ENCODE measurements around the gene SEMA3A.
A peak's percentile ranks its signal among the peaks of the same experiment; 100 is the strongest.
"Not testable (repeated sequence)": the region's sequence is repeated elsewhere in the genome, so short reads cannot be mapped to it uniquely, and the experiment has no call there.

Gene SEMA3A

DNA sequence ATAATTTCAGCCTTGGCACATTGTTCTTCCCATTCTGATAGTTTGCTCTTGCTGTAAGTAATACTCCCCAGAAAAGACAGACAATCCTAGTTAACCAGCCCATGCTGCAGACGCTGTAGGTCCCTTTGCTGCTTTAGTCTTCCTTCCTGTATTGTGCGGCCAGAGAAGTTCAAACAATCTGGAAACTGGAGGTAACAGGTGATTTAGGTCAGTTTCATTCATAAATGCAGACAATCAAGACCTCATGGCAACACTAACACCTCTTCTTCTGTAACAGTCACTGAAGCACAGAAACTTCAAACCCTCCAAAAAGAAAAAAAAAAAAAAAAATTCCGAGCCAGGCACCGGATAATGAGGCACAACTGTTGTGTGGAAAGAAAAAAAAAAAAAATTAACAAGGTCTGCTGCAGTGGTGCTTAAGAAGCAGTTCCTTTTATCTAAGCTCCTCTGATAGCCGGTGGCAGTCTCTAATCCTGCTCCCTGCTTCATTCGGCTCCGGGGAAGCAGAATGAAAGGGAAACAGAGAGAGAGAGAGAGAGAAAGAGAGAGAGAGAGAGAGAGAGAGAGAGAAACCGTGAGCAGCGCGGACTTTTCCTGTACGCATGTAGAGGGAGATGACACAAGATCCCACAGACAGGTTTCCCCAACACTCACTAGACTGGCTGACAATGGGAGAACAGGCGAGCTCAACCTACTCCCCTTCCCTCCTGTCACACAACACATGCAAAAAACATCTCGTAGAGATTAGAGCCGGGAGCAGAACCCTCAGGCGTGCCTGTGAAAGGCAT, at the start of gene SEMA3A:
Gene SEMA3A (minus strand): TSS at position 306 of the 788 bp plus-strand sequence. CDS start 203 bp downstream, at position 103.
- DNase-seq (ENCODE audit: low read depth, low spot score): no peak
- Histone ChIP-seq H3K4me3 (ENCODE audit: low read length) (peak within 1 kb of the TSS; percentile 50; the same call in 1 of the 2 replicates), H3K27me3 (ENCODE audit: control insufficient read depth, insufficient read depth, low read length) (no peaks in the 10 kb centered on the region), H3K9me3 (ENCODE audit: control insufficient read depth, insufficient read depth, low read length) (no peaks in the 10 kb centered on the region), H3K27ac (ENCODE audit: low read length) (no peak within 1 kb of the TSS), H3K36me3 (ENCODE audit: control insufficient read depth, insufficient read depth, low read length) (no peaks in the 10 kb centered on the region), H3K4me1 (ENCODE audit: control insufficient read depth, insufficient read depth, low read length) (no peaks in the 10 kb centered on the region)
- WGBS (ENCODE audit: insufficient coverage, insufficient read length): no CpG with 5 or more reads among the region's 15 CpGs

DNA sequence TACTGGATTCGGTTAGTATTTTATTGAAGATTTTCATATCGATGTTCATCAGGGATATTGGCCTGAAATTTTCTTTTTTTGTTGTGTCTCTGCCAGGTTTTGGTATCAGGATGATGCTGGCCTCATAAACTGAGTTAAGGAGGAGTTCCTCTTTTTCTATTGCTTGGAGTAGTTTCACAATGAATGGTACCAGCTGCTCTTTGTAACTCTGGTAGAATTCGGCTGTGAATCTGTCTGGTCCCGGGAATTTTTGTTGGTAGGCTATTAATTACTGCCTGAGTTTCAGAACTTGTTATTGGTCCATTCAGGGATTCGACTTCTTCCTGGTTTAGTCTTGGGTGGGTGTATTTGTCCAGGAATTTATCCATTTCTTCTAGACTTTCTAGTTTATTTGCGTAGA, 48.4 kb upstream of the SEMA3A start:
- H3K4me1 ChIP-seq (ENCODE audit: control insufficient read depth, insufficient read depth, low read length); DNase-seq (ENCODE audit: low read depth, low spot score); H3K4me3 ChIP-seq (ENCODE audit: low read length): not testable (repeated sequence)

GRCh38 chr7:84238596-84238995, 44.0 kb upstream of the SEMA3A start:
- DNase-seq (ENCODE audit: low read depth, low spot score): no peak
- H3K4me1 ChIP-seq (ENCODE audit: control insufficient read depth, insufficient read depth, low read length): no peaks in the 10 kb centered on the region
- H3K9me3 ChIP-seq (ENCODE audit: control insufficient read depth, insufficient read depth, low read length): no peaks in the 10 kb centered on the region
- no peaks in the 10 kb centered on the region for H3K27me3 ChIP-seq (ENCODE audit: control insufficient read depth, insufficient read depth, low read length)
- no peaks in the 10 kb centered on the region for H3K36me3 ChIP-seq (ENCODE audit: control insufficient read depth, insufficient read depth, low read length)
- no CpG with 5 or more reads among the region's 6 CpGs for WGBS (ENCODE audit: insufficient coverage, insufficient read length)
- no peak overlapping the region for H3K4me3 ChIP-seq (ENCODE audit: low read length)
- no peak overlapping the region for H3K27ac ChIP-seq (ENCODE audit: low read length)

More for the DNA sequence above, 48.4 kb upstream of the SEMA3A start:
- WGBS (ENCODE audit: insufficient coverage, insufficient read length): no CpG with 5 or more reads among the region's 6 CpGs
- not testable (repeated sequence) for H3K27ac ChIP-seq (ENCODE audit: low read length); H3K27me3 ChIP-seq (ENCODE audit: control insufficient read depth, insufficient read depth, low read length); H3K36me3 ChIP-seq (ENCODE audit: control insufficient read depth, insufficient read depth, low read length); H3K9me3 ChIP-seq (ENCODE audit: control insufficient read depth, insufficient read depth, low read length)

DNA sequence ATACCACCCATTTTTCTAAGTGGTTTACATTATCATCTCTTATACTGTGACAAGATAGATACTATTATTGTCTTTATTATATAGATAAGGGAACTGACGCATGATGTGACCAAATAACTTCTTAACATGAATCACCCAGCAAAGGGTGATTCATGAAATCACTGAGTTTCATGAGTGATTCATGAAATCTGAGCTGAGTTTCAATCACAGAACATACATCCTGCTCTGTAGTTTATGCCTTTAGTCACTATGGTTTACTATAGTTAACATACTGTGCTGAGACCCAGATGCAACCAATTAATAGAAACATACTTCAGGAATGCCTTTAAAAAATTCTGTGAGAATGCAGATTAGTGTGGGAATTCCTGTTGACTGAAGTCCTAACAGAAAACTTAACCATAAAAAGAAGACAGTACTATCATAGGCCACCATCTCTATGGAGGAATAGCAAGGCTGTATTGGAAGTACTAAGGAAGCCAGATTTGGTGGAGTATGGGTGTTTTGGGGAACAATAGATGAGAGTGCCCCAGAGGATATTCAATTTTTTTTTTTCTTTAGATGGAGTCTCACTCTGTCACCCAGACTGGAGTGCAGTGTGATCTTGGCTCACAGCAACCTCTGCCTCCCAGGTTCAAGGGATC, 43.1 kb upstream of the SEMA3A start:
- whole genome bisulfite sequencing (ENCODE audit: insufficient coverage, insufficient read length): no CpG with 5 or more reads among the region's 1 CpG
- Histone ChIP-seq H3K4me3 (ENCODE audit: low read length) (no peak overlapping the region), H3K27ac (ENCODE audit: low read length) (no peak overlapping the region), H3K9me3 (ENCODE audit: control insufficient read depth, insufficient read depth, low read length) (no peaks in the 10 kb centered on the region), H3K27me3 (ENCODE audit: control insufficient read depth, insufficient read depth, low read length) (no peaks in the 10 kb centered on the region), H3K4me1 (ENCODE audit: control insufficient read depth, insufficient read depth, low read length) (no peaks in the 10 kb centered on the region), H3K36me3 (ENCODE audit: control insufficient read depth, insufficient read depth, low read length) (no peaks in the 10 kb centered on the region)
- no peak for DNase-seq (ENCODE audit: low read depth, low spot score)

GRCh38 chr7:84236398-84236797, 41.8 kb upstream of the SEMA3A start:
- H3K9me3 ChIP-seq (ENCODE audit: control insufficient read depth, insufficient read depth, low read length): no peaks in the 10 kb centered on the region
- H3K27me3 ChIP-seq (ENCODE audit: control insufficient read depth, insufficient read depth, low read length): no peaks in the 10 kb centered on the region
- H3K36me3 ChIP-seq (ENCODE audit: control insufficient read depth, insufficient read depth, low read length): no peaks in the 10 kb centered on the region
- no peak overlapping the region for H3K4me3 ChIP-seq (ENCODE audit: low read length)
- H3K27ac ChIP-seq (ENCODE audit: low read length): no peak overlapping the region
- DNase-seq (ENCODE audit: low read depth, low spot score): no peak
- H3K4me1 ChIP-seq (ENCODE audit: control insufficient read depth, insufficient read depth, low read length): no peaks in the 10 kb centered on the region
- no CpG with 5 or more reads among the region's 3 CpGs for WGBS (ENCODE audit: insufficient coverage, insufficient read length)

- Histone ChIP-seq H3K4me1 (ENCODE audit: control insufficient read depth, insufficient read depth, low read length) (peaks cover 2% of the 10 kb centered on the region; the same call in 1 of the 2 replicates), H3K4me3 (ENCODE audit: low read length) (no peak overlapping the region), H3K36me3 (ENCODE audit: control insufficient read depth, insufficient read depth, low read length) (no peaks in the 10 kb centered on the region), H3K27ac (ENCODE audit: low read length) (no peak overlapping the region), H3K9me3 (ENCODE audit: control insufficient read depth, insufficient read depth, low read length) (no peaks in the 10 kb centered on the region), H3K27me3 (ENCODE audit: control insufficient read depth, insufficient read depth, low read length) (no peaks in the 10 kb centered on the region)
- 100% methylated on average over 1 of the region's 1 CpG for whole genome bisulfite sequencing (ENCODE audit: insufficient coverage, insufficient read length)
- DNase-seq (ENCODE audit: low read depth, low spot score): no peak
These were observed 38.1 kb upstream of the SEMA3A start for GRCh38 chr7:84232646-84233045.

DNA sequence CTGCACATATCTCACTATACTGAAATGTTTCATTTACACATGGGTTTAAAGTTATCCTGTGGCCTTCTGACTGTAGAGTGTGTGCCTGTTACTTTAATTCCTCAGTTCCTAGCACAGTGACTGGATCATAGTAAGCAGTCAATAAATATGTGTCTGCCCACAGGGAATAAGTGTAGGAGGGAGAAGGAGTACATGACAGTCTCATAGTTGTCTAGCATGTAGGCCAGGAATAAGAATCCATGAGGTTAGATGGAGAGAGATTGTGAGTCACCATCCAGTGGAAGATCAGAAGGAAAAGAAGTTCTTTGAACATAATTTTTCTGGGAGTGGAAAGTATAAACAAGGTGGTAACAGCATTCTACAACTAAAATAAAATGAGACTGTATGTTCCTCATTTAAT, 36.6 kb upstream of the SEMA3A start:
- Histone ChIP-seq H3K27me3 (ENCODE audit: control insufficient read depth, insufficient read depth, low read length) (no peaks in the 10 kb centered on the region), H3K4me1 (ENCODE audit: control insufficient read depth, insufficient read depth, low read length) (peaks cover 2% of the 10 kb centered on the region; the same call in 1 of the 2 replicates), H3K9me3 (ENCODE audit: control insufficient read depth, insufficient read depth, low read length) (no peaks in the 10 kb centered on the region), H3K36me3 (ENCODE audit: control insufficient read depth, insufficient read depth, low read length) (no peaks in the 10 kb centered on the region), H3K4me3 (ENCODE audit: low read length) (no peak overlapping the region), H3K27ac (ENCODE audit: low read length) (no peak overlapping the region)
- DNase-seq (ENCODE audit: low read depth, low spot score): no peak

DNA sequence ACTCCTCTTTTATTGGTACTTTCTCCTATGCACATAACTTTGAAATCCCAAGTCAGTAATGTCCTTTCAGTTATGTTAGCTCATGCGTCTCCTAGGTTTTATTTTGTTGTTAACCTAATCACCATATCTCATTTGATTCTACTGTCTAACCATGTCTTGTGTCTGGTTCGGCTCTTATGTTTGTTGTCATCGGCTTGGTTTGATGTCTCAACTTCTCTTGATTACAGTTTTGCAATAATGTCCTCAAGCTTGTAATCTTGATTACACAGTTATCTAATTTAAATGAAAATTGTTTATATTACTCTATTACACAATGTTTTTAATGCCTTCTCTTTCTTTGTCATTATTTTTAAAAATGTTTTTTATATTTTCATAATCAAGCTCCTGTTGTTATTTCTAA, 35.9 kb upstream of the SEMA3A start:
- Histone ChIP-seq H3K27ac (ENCODE audit: low read length) (no peak overlapping the region), H3K4me1 (ENCODE audit: control insufficient read depth, insufficient read depth, low read length) (peaks cover 2% of the 10 kb centered on the region; the same call in 1 of the 2 replicates), H3K27me3 (ENCODE audit: control insufficient read depth, insufficient read depth, low read length) (no peaks in the 10 kb centered on the region), H3K36me3 (ENCODE audit: control insufficient read depth, insufficient read depth, low read length) (no peaks in the 10 kb centered on the region), H3K4me3 (ENCODE audit: low read length) (no peak overlapping the region), H3K9me3 (ENCODE audit: control insufficient read depth, insufficient read depth, low read length) (no peaks in the 10 kb centered on the region)
- WGBS (ENCODE audit: insufficient coverage, insufficient read length): no CpG with 5 or more reads among the region's 3 CpGs
- DNase-seq (ENCODE audit: low read depth, low spot score): no peak

DNA sequence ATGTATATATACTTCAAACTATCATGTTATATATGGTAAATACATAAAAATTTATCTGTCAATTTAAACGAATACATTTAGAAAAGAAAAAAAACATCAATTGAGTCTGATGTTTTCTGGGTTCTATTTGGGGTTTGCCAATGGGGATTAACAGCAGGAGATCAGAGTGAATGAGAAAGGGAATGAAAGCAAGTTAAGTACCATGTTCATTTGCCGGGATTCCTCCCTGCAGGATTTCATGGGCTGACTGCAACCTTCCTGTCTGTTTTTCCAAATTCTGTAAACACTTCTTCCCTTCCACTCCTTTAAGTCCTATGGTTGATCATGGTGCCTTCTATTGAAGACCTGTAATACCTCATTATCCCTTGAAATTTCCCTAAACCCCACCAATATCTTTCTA, 33.9 kb upstream of the SEMA3A start:
- peaks cover 2% of the 10 kb centered on the region; the same call in 1 of the 2 replicates for H3K4me1 ChIP-seq (ENCODE audit: control insufficient read depth, insufficient read depth, low read length)
- H3K27me3 ChIP-seq (ENCODE audit: control insufficient read depth, insufficient read depth, low read length): no peaks in the 10 kb centered on the region
- WGBS (ENCODE audit: insufficient coverage, insufficient read length): no CpG with 5 or more reads among the region's 2 CpGs
- DNase-seq (ENCODE audit: low read depth, low spot score): peak; percentile 72
- no peaks in the 10 kb centered on the region for H3K9me3 ChIP-seq (ENCODE audit: control insufficient read depth, insufficient read depth, low read length)
- H3K4me3 ChIP-seq (ENCODE audit: low read length): no peak overlapping the region
- no peak overlapping the region for H3K27ac ChIP-seq (ENCODE audit: low read length)
- H3K36me3 ChIP-seq (ENCODE audit: control insufficient read depth, insufficient read depth, low read length): no peaks in the 10 kb centered on the region

- no peak for DNase-seq (ENCODE audit: low read depth, low spot score)
- no peaks in the 10 kb centered on the region for H3K36me3 ChIP-seq (ENCODE audit: control insufficient read depth, insufficient read depth, low read length)
- WGBS (ENCODE audit: insufficient coverage, insufficient read length): no CpG with 5 or more reads among the region's 2 CpGs
- peaks cover 2% of the 10 kb centered on the region; the same call in 1 of the 2 replicates for H3K4me1 ChIP-seq (ENCODE audit: control insufficient read depth, insufficient read depth, low read length)
- H3K9me3 ChIP-seq (ENCODE audit: control insufficient read depth, insufficient read depth, low read length): no peaks in the 10 kb centered on the region
- no peak overlapping the region for H3K4me3 ChIP-seq (ENCODE audit: low read length)
- H3K27ac ChIP-seq (ENCODE audit: low read length): no peak overlapping the region
- no peaks in the 10 kb centered on the region for H3K27me3 ChIP-seq (ENCODE audit: control insufficient read depth, insufficient read depth, low read length)
These were observed 32.2 kb upstream of the SEMA3A start for GRCh38 chr7:84226759-84227158.

All from iPS DF 6.9 (cell line).